Type B pancreatic cell (in vitro differentiated cells): ENCODE results near the gene S100A14. TPM values are rescaled to one million over a fixed set of nuclear protein-coding genes. Genes with fewer than 3 reads are reported as not detected.
A peak's percentile ranks its signal among the peaks of the same experiment; 100 is the strongest.

Experiments
- DNase-seq: peaks from one replicate; pipeline ENCODE4 v3.0.0; 2021; ENCODE audit warnings: mixed read lengths; ENCODE audit not compliant: unreplicated experiment; ENCODE audit errors: extremely low spot score
- H3K27ac Mint-ChIP-seq: 2 replicates; pipeline ENCODE4 v1.8.0; 2021; ENCODE audit warnings: mild to moderate bottlenecking, mixed read lengths
- H3K27me3 Mint-ChIP-seq: 2 replicates; pipeline ENCODE4 v1.8.0; 2021; ENCODE audit warnings: mixed read lengths
- H3K36me3 Mint-ChIP-seq: 2 replicates; pipeline ENCODE4 v1.8.0; 2021; ENCODE audit warnings: mixed read lengths
- H3K4me1 Mint-ChIP-seq: one replicate; pipeline ENCODE4 v1.8.0; 2021; ENCODE audit warnings: mixed read lengths; ENCODE audit not compliant: unreplicated experiment
- H3K4me3 Mint-ChIP-seq: 2 replicates; pipeline ENCODE4 v1.8.0; 2021; ENCODE audit warnings: mild to moderate bottlenecking, mixed read lengths
- H3K9me3 Mint-ChIP-seq: 2 replicates; pipeline ENCODE4 v1.8.0; 2021; ENCODE audit warnings: mixed read lengths
- total RNA-seq: library from RNA; stranded (reverse); gene quantifications from 2 replicates; pipeline ENCODE4 v1.2.1, GENCODE V29; 2021; ENCODE audit warnings: low replicate concordance
- TF ChIP-seq, protein P1 (sequence below): fragments of 200-600 bp; sonication (generic); conservative IDR thresholded peaks from 2 replicates; pipeline ENCODE4 v1.5.0; 2021; ENCODE audit warnings: antibody characterized with exemption, mild to moderate bottlenecking

The S100A14 gene
- total RNA-seq, 1 donor from 2014 or later = 139 TPM

DNA sequence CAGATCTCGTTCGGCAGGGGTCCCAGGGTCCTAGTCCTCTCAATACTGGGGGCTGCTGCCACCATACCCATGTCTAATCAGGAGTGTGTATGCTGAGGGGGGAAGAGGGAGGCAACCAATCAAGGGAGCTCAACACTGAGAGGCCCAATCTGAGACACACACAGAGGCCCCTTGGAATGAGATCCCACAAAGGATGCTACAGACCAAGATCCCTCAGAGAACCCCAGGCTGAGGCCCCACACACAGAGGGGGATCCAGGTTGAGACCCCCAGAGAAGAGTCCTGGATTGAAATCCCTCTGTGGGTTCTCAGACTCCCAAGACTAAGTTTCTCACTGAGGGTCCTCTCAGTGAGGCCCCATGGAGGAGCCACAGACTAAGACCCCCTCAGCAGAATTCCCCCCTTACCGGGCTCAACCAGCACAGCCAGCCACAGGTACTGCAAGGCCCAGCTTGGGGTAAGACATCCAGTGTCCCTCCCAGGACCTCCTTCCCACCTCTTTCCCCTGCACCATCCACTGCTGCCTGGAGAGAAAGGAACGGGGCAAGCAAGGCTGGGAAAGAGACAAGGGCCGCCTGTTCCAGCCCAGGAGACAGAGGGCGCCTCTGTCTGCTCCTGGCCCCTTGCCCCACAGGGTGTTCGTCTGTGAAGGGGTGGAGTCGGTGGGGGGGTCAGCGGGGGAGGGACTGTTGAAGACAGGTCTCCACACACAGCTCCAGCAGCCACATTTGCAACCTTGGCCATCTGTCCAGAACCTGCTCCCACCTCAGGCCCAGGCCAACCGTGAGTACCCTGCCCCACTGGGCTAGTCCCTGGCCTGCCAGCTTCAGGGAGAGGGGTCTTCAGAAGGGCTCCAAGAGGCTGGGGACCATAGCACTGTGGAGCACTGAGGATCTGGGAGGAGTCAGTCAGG is 11.8 kb upstream of the S100A14 start, which contains the start of gene S100A1:
Gene S100A1, plus strand, starts transcription at position 720 of the 912 bp plus-strand sequence. CDS start 2,088 bp downstream, outside the sequence.
- H3K36me3 Mint-ChIP-seq = peaks cover 15% of the 10 kb centered on the region
- no peaks in the 10 kb centered on the region for H3K27me3 Mint-ChIP-seq
- DNase-seq = no peak
- H3K4me3 Mint-ChIP-seq = peak within 1 kb of the TSS; percentile 95
- TF ChIP-seq, protein P1, sequence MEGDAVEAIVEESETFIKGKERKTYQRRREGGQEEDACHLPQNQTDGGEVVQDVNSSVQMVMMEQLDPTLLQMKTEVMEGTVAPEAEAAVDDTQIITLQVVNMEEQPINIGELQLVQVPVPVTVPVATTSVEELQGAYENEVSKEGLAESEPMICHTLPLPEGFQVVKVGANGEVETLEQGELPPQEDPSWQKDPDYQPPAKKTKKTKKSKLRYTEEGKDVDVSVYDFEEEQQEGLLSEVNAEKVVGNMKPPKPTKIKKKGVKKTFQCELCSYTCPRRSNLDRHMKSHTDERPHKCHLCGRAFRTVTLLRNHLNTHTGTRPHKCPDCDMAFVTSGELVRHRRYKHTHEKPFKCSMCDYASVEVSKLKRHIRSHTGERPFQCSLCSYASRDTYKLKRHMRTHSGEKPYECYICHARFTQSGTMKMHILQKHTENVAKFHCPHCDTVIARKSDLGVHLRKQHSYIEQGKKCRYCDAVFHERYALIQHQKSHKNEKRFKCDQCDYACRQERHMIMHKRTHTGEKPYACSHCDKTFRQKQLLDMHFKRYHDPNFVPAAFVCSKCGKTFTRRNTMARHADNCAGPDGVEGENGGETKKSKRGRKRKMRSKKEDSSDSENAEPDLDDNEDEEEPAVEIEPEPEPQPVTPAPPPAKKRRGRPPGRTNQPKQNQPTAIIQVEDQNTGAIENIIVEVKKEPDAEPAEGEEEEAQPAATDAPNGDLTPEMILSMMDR = peak; percentile 36
- peak within 1 kb of the TSS; percentile 98 for H3K27ac Mint-ChIP-seq
- H3K4me1 Mint-ChIP-seq = peaks cover 33% of the 10 kb centered on the region
- H3K9me3 Mint-ChIP-seq = peaks cover 3% of the 10 kb centered on the region

DNA sequence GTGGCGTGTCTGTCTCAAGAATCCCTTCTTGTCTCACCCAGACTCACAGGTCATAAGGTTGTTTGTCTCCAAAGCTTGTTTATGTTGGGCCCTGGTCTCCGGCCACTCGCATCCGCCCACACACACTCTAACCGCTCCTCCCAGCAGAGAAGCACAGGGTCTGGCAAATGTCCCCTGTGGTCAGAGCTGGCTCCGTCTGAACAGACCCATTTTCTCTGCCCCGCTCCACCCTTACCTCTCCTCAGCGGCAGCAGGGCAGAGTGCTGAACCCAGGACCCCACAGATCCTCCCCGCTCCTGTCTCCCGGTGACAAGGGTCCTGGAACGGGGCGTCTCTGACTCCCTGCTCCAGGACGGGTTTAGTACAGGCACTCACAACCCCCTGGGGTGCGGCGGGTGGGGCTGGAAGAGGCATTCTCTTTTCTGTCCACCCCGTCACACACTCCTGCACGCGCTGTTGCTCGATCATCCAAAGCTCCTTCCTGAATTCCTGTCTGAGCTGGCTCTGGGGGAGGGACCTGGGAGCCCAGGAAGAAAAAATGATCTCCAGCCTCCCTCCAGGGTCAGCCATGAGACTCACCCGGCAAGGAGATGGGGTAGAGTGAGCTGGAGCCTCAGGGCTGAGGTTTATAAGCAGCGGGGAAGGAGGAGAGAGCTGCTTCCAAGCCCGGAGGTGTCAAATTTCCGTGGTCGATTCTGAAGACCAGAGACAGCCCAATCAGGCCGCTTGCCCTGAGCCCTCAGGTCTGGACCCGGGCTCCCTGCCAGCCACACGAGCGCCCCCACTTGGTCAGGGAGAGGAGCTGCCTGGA is 11.0 kb upstream of the S100A14 start, which contains the start of gene S100A13:
Gene S100A13, minus strand, starts transcription at position 602 of the 811 bp plus-strand sequence. CDS start 1,033 bp downstream, outside the sequence.
- peaks cover 12% of the 10 kb centered on the region for H3K36me3 Mint-ChIP-seq

DNA sequence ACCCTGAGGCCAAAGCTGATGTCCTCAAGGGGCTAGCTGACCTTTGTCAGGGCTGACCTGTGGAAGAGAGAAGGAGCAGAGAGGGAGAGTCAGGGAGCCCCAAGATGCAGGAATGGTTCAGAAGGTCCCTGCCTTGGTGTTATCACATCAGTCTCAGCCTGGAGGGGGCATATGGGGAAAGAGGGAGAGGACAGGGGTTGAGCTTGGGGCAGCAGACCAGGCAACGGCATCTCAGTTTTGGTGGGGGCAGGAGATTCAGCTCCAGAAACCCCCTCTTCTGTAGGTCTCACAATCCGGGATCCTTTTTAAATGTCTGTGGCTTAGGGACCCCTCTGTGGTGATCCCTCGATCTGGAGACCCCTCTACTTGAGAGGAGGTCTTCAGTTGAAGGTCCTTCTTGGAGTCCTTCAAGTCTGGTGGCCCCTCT is 10.4 kb upstream of the S100A14 start:
- Mint-ChIP-seq H3K4me3 (peak overlapping the region; percentile 95), H3K36me3 (peaks cover 12% of the 10 kb centered on the region), H3K9me3 (no peaks in the 10 kb centered on the region), H3K4me1 (peaks cover 30% of the 10 kb centered on the region), H3K27ac (peak overlapping the region; percentile 98), H3K27me3 (no peaks in the 10 kb centered on the region)
- TF ChIP-seq, protein P1 = no peak
- DNase-seq = no peak

More for the DNA sequence above, 11.0 kb upstream of the S100A14 start, which contains the start of gene S100A13:
- Mint-ChIP-seq H3K27me3 (no peaks in the 10 kb centered on the region), H3K9me3 (no peaks in the 10 kb centered on the region), H3K4me1 (peaks cover 30% of the 10 kb centered on the region), H3K27ac (peak within 1 kb of the TSS; percentile 98), H3K4me3 (peak within 1 kb of the TSS; percentile 95)
- TF ChIP-seq, protein P1 = peak; percentile 87
- DNase-seq = peak; percentile 89

DNA sequence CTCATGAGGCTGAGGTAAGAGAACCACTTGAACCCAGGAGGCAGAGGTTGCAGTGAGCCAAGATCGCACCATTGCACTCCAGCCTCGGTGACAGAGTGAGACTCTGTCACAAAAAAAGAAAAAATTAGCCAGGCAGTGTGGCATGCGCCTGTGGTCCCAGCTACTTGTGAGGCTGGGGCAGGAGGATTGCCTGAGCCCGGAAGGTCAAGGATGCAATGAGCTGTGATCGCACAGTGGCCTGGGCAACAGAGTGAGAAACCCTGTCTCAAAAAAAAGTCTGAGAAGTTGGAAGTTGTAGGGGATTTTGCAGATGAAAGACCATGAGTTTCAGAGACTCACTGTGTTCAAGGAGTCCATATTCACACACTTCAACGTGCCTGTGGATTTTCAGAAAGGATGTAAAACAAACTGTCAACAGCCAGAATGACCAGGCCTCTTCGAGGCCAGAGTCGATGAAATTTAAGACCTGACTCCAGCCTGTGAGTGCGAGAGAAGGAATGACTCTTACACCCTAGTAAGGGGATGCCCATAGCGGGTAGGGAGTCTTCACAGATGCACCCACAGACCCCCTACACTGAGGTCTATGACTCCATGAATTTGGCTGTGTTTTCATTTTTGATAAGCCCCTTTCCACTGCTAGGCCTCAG is 9.0 kb upstream of the S100A14 start:
- Mint-ChIP-seq H3K4me3 (peak overlapping the region; percentile 79), H3K9me3 (no peaks in the 10 kb centered on the region), H3K36me3 (peaks cover 12% of the 10 kb centered on the region), H3K4me1 (peaks cover 30% of the 10 kb centered on the region), H3K27ac (no peak overlapping the region), H3K27me3 (no peaks in the 10 kb centered on the region)
- no peak for DNase-seq
- TF ChIP-seq, protein P1 = no peak

DNA sequence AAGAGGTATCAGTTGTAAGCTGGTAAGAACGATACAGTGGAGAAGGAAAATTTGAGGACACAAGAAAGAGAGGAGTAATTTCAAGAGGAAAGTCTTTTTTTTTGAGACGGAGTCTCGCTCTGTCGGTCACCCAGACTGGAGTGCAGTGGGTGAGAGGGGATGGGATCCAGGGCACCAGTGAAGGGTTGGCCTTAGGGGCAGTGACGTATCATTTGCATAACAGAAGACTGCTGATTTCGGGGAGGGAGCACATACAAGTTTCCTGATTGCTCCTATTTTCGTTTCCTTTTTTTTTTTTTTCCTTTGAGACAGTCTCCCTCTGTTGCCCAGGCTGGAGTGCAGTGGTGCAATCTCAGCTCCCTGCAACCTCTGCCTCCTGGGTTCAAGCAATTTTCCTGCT is 7.0 kb upstream of the S100A14 start:
- TF ChIP-seq, protein P1 = no peak
- Mint-ChIP-seq H3K4me3 (no peak overlapping the region), H3K9me3 (no peaks in the 10 kb centered on the region), H3K36me3 (peaks cover 12% of the 10 kb centered on the region), H3K27ac (no peak overlapping the region), H3K4me1 (peaks cover 26% of the 10 kb centered on the region), H3K27me3 (no peaks in the 10 kb centered on the region)
- DNase-seq = no peak
